ENCODE data around the gene NKIRAS2. TPM values are rescaled to one million over a fixed set of nuclear protein-coding genes. Genes with fewer than 3 reads are reported as not detected.

NKIRAS2 gene
- total RNA-seq, 2 experiments from 2014 or later = 23.3 to 25.5 TPM

GRCh38 chr17:42038221-42038973 lies 18.5 kb downstream of the NKIRAS2 start:
- H3K27ac Mint-ChIP-seq = no peak overlapping the region
- peaks cover 13% of the 10 kb centered on the region for H3K27me3 Mint-ChIP-seq
- H3K4me1 Mint-ChIP-seq = peaks cover 8% of the 10 kb centered on the region
- no peaks in the 10 kb centered on the region for H3K36me3 Mint-ChIP-seq (ENCODE audit: low read depth)
- no peaks in the 10 kb centered on the region for H3K9me3 Mint-ChIP-seq
- ChIA-PET CTCF (interaction anchor here (1.1 to 1.8 kb wide), 4 partner anchors 10 to 81 kb away, joined by 3 to 6 read pairs (median 4); no protein-coding TSS in a partner anchor), POLR2A (no interaction called here)
- DNase-seq = no peak
- no peak overlapping the region for H3K4me3 Mint-ChIP-seq

GRCh38 chr17:42039794-42040763 lies 20.2 kb downstream of the NKIRAS2 start:
- POLR2A ChIA-PET = no interaction called here
- no peak for DNase-seq
- CTCF ChIA-PET = interaction anchor here (1.0 to 1.8 kb wide), 9 partner anchors 9 to 366 kb away, joined by 3 to 6 read pairs (median 3); partner anchors contain the start of gene NKIRAS2
- Mint-ChIP-seq H3K27me3 (peaks cover 13% of the 10 kb centered on the region), H3K4me1 (no peaks in the 10 kb centered on the region), H3K9me3 (no peaks in the 10 kb centered on the region), H3K36me3 (ENCODE audit: low read depth) (no peaks in the 10 kb centered on the region), H3K27ac (no peak overlapping the region), H3K4me3 (no peak overlapping the region)

- no peaks in the 10 kb centered on the region for H3K9me3 Mint-ChIP-seq
- no peaks in the 10 kb centered on the region for H3K36me3 Mint-ChIP-seq (ENCODE audit: low read depth)
- ChIA-PET POLR2A (no interaction called here), CTCF (interaction anchor here (1.4 to 1.8 kb wide), 3 partner anchors 11 to 60 kb away, joined by 3 to 5 read pairs (median 4); no protein-coding TSS in a partner anchor)
- peaks cover 13% of the 10 kb centered on the region for H3K27me3 Mint-ChIP-seq
- H3K4me3 Mint-ChIP-seq = no peak overlapping the region
- DNase-seq = no peak
- no peak overlapping the region for H3K27ac Mint-ChIP-seq
- no peaks in the 10 kb centered on the region for H3K4me1 Mint-ChIP-seq
These were observed 20.9 kb downstream of the NKIRAS2 start for GRCh38 chr17:42040818-42041217.

- Mint-ChIP-seq H3K27me3 (peaks cover 13% of the 10 kb centered on the region), H3K9me3 (no peaks in the 10 kb centered on the region), H3K27ac (no peak overlapping the region), H3K4me1 (no peaks in the 10 kb centered on the region), H3K36me3 (ENCODE audit: low read depth) (no peaks in the 10 kb centered on the region), H3K4me3 (no peak overlapping the region)
- ChIA-PET POLR2A (no interaction called here), CTCF (interaction anchor here (0.9 to 1.8 kb wide), 4 partner anchors 10 to 59 kb away, joined by 3 to 4 read pairs (median 4); no protein-coding TSS in a partner anchor)
- no peak for DNase-seq
These were observed 21.7 kb downstream of the NKIRAS2 start for GRCh38 chr17:42041619-42042018.

GRCh38 chr17:42042598-42043319 lies 22.9 kb downstream of the NKIRAS2 start:
- no peaks in the 10 kb centered on the region for H3K36me3 Mint-ChIP-seq (ENCODE audit: low read depth)
- DNase-seq = no peak
- no peak overlapping the region for H3K27ac Mint-ChIP-seq
- H3K4me3 Mint-ChIP-seq = no peak overlapping the region
- H3K9me3 Mint-ChIP-seq = no peaks in the 10 kb centered on the region
- H3K27me3 Mint-ChIP-seq = peaks cover 8% of the 10 kb centered on the region
- ChIA-PET CTCF (interaction anchor here (1.5 kb wide), 1 partner anchor 23 kb away, joined by 4 read pairs; no protein-coding TSS in a partner anchor), POLR2A (no interaction called here)
- H3K4me1 Mint-ChIP-seq = no peaks in the 10 kb centered on the region

GRCh38 chr17:42045719-42046118 lies 25.8 kb downstream of the NKIRAS2 start:
- Mint-ChIP-seq H3K4me3 (no peak overlapping the region), H3K27ac (no peak overlapping the region), H3K36me3 (ENCODE audit: low read depth) (no peaks in the 10 kb centered on the region), H3K4me1 (peaks cover 6% of the 10 kb centered on the region), H3K9me3 (no peaks in the 10 kb centered on the region), H3K27me3 (peaks cover 20% of the 10 kb centered on the region)
- DNase-seq = no peak
- ChIA-PET CTCF (interaction anchor here (1.0 to 1.2 kb wide), 3 partner anchors 11 to 73 kb away, joined by 3 to 4 read pairs (median 3); partner anchors contain the start of gene NKIRAS2), POLR2A (no interaction called here)

- Mint-ChIP-seq H3K4me3 (no peak overlapping the region), H3K36me3 (ENCODE audit: low read depth) (no peaks in the 10 kb centered on the region), H3K4me1 (peaks cover 10% of the 10 kb centered on the region), H3K9me3 (no peaks in the 10 kb centered on the region), H3K27ac (no peak overlapping the region), H3K27me3 (peaks cover 36% of the 10 kb centered on the region)
- no peak for DNase-seq
- ChIA-PET POLR2A (no interaction called here), CTCF (no interaction called here)
These were observed 27.5 kb downstream of the NKIRAS2 start for GRCh38 chr17:42047343-42047742.

GRCh38 chr17:42049834-42050392 lies 30.0 kb downstream of the NKIRAS2 start:
- DNase-seq = no peak
- ChIA-PET POLR2A (interaction anchor here (0.6 kb wide), 1 partner anchor 87 kb away, joined by 3 read pairs; no protein-coding TSS in a partner anchor), CTCF (interaction anchor here (1.1 kb wide), 1 partner anchor 18 kb away, joined by 3 read pairs; no protein-coding TSS in a partner anchor)
- Mint-ChIP-seq H3K4me3 (peak overlapping the region; percentile 53), H3K27ac (no peak overlapping the region), H3K4me1 (peaks cover 10% of the 10 kb centered on the region), H3K36me3 (ENCODE audit: low read depth) (no peaks in the 10 kb centered on the region), H3K27me3 (peaks cover 56% of the 10 kb centered on the region), H3K9me3 (no peaks in the 10 kb centered on the region)

- Mint-ChIP-seq H3K4me3 (peak within 1 kb of the TSS; percentile 53), H3K9me3 (no peaks in the 10 kb centered on the region), H3K36me3 (ENCODE audit: low read depth) (no peaks in the 10 kb centered on the region), H3K27me3 (peaks cover 58% of the 10 kb centered on the region), H3K4me1 (peaks cover 10% of the 10 kb centered on the region), H3K27ac (no peak within 1 kb of the TSS)
- CTCF ChIA-PET = interaction anchor here (1.2 to 1.6 kb wide), 3 partner anchors 9 to 13 kb away, joined by 3 to 4 read pairs (median 3); no protein-coding TSS in a partner anchor
- POLR2A ChIA-PET = no interaction called here
- peak; percentile 24 for DNase-seq
These were observed 30.6 kb downstream of the NKIRAS2 start, which contains the start of gene C17orf113 for GRCh38 chr17:42050393-42051012. Gene C17orf113 (minus strand): TSS chr17:42050601. CDS start chr17:42043376, 7,225 bp downstream.

- H3K36me3 Mint-ChIP-seq (ENCODE audit: low read depth) = no peaks in the 10 kb centered on the region
- peaks cover 10% of the 10 kb centered on the region for H3K4me1 Mint-ChIP-seq
- CTCF ChIA-PET = interaction anchor here (1.2 to 1.6 kb wide), 3 partner anchors 10 to 13 kb away, joined by 3 to 4 read pairs (median 3); no protein-coding TSS in a partner anchor
- H3K9me3 Mint-ChIP-seq = no peaks in the 10 kb centered on the region
- H3K27me3 Mint-ChIP-seq = peaks cover 58% of the 10 kb centered on the region
- POLR2A ChIA-PET = no interaction called here
- H3K4me3 Mint-ChIP-seq = peak overlapping the region; percentile 46
- no peak for DNase-seq
- H3K27ac Mint-ChIP-seq = no peak overlapping the region
These were observed 31.1 kb downstream of the NKIRAS2 start for GRCh38 chr17:42051013-42051400.

GRCh38 chr17:42051645-42052044 lies 31.8 kb downstream of the NKIRAS2 start:
- Mint-ChIP-seq H3K27me3 (peaks cover 58% of the 10 kb centered on the region), H3K36me3 (ENCODE audit: low read depth) (no peaks in the 10 kb centered on the region), H3K9me3 (no peaks in the 10 kb centered on the region), H3K4me1 (peaks cover 10% of the 10 kb centered on the region), H3K27ac (no peak overlapping the region), H3K4me3 (no peak overlapping the region)
- POLR2A ChIA-PET = no interaction called here
- CTCF ChIA-PET = interaction anchor here (1.2 to 1.6 kb wide), 3 partner anchors 10 to 12 kb away, joined by 3 to 4 read pairs (median 3); no protein-coding TSS in a partner anchor
- no peak for DNase-seq
